Calu3 (cell line): ENCODE results near the gene CELA3A. TPM values are rescaled to one million over a fixed set of nuclear protein-coding genes. Genes with fewer than 3 reads are reported as not detected.

Experiments used
- BruUV-seq: library from RNA; stranded (reverse); fragments of 400-500 nt; replicated peaks from 2 replicates; lab custom pipeline; 2021; lab: Mats Ljungman, UMichigan
- CTCF ChIA-PET: fragments of 300-600 bp; sonication (Branson Sonifier 250); formaldehyde crosslinking; loops from one replicate; lab custom pipeline; 2022; ENCODE audit warnings: antibody characterized with exemption; lab: Charles Lee
- DNase-seq: peaks from one replicate; pipeline ENCODE4 v3.0.0; 2022
- H3K27ac Mint-ChIP-seq: one replicate; pipeline ENCODE4 v1.8.0; 2022; ENCODE audit warnings: mixed read lengths; ENCODE audit not compliant: unreplicated experiment
- H3K27me3 Mint-ChIP-seq: one replicate; pipeline ENCODE4 v1.8.0; 2022; ENCODE audit warnings: mixed read lengths; ENCODE audit not compliant: unreplicated experiment
- H3K36me3 Mint-ChIP-seq: one replicate; pipeline ENCODE4 v1.8.0; 2022; ENCODE audit warnings: mild to moderate bottlenecking, moderate library complexity, mixed read lengths; ENCODE audit not compliant: insufficient read depth, unreplicated experiment
- H3K4me1 Mint-ChIP-seq: one replicate; pipeline ENCODE4 v1.8.0; 2022; ENCODE audit warnings: mild to moderate bottlenecking, low read depth, mixed read lengths; ENCODE audit not compliant: unreplicated experiment
- H3K4me3 Mint-ChIP-seq: one replicate; pipeline ENCODE4 v1.8.0; 2022; ENCODE audit warnings: mild to moderate bottlenecking, low read depth, moderate library complexity, mixed read lengths; ENCODE audit not compliant: unreplicated experiment
- H3K9me3 Mint-ChIP-seq: one replicate; pipeline ENCODE4 v1.8.0; 2022; ENCODE audit warnings: low read depth, mixed read lengths; ENCODE audit not compliant: unreplicated experiment
- intact Hi-C: fragments of 100-400 bp; cut with micrococcal nuclease; formaldehyde crosslinking; loops from one replicate; pipeline ENCODE4 v1.10.0; 2022; ENCODE audit not compliant: unreplicated experiment
- total RNA-seq: library from RNA; stranded (reverse); gene quantifications from 2 replicates; pipeline ENCODE4 v1.2.3, GENCODE V29; 2022
- TF ChIP-seq, protein P1 (sequence below): fragments of 200-600 bp; IDR thresholded peaks from one replicate; pipeline ENCODE4 v1.8.0; 2022; ENCODE audit warnings: antibody characterized with exemption; ENCODE audit not compliant: unreplicated experiment

CELA3A gene
- total RNA-seq, 1 experiment from 2014 or later, result not detected

DNA sequence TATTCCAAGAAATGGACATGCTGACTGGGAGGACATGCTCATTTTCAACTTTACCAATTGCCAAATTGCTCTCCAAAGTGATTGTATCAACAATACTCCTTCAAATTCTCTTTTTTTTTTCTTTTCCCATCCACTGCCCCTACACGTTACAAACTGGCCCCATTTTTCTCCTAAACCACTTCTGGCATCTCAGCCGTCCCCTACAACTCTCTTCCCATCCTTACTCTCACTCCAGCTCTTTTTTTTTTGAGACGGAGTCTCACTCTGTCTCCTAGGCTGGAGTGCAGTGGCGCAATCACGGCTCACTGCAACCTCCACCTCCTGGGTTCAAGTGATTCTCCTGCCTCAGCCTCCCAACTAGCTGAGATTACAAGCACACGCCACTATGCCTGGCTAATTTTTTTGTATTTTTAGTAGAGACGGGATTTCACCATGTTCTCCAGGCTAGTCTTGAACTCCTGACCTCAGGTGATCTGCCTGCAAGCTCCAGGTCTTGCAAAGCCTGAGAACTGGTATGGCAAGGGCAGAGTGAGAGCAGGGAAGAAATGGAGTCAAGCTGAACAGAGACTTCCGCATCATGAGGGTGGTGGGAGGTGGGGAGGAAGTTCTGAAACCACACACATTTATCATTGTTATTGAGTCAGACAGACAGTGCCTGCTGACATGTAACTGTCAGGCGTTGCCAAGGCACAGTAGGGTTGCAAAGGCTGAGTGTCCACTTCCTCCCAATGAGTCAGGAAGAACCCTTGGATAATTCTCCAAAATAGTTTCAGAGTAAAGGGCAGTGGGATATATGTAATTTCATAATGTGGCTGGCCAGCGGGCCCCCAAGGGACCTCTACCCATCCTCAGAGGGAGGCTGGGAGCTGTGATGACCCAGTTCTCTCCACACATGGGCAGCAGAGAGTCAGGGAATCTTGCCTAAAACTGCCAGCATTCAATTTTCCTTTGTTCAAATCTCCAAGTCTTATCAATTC lies 17.4 kb downstream of the CELA3A start:
- intact Hi-C loops, result no loop called here
- CTCF ChIA-PET, result interaction anchor here (0.6 kb wide), 1 partner anchor 60 kb away, joined by 3 read pairs; no protein-coding TSS in a partner anchor

GRCh38 chr1:22021061-22021460 lies 19.6 kb downstream of the CELA3A start:
- Mint-ChIP-seq H3K36me3 (peaks cover 27% of the 10 kb centered on the region), H3K4me3 (no peak overlapping the region), H3K4me1 (peaks cover 26% of the 10 kb centered on the region), H3K27me3 (no peaks in the 10 kb centered on the region), H3K27ac (no peak overlapping the region), H3K9me3 (no peaks in the 10 kb centered on the region)
- DNase-seq, result no peak
- TF ChIP-seq, protein P1, sequence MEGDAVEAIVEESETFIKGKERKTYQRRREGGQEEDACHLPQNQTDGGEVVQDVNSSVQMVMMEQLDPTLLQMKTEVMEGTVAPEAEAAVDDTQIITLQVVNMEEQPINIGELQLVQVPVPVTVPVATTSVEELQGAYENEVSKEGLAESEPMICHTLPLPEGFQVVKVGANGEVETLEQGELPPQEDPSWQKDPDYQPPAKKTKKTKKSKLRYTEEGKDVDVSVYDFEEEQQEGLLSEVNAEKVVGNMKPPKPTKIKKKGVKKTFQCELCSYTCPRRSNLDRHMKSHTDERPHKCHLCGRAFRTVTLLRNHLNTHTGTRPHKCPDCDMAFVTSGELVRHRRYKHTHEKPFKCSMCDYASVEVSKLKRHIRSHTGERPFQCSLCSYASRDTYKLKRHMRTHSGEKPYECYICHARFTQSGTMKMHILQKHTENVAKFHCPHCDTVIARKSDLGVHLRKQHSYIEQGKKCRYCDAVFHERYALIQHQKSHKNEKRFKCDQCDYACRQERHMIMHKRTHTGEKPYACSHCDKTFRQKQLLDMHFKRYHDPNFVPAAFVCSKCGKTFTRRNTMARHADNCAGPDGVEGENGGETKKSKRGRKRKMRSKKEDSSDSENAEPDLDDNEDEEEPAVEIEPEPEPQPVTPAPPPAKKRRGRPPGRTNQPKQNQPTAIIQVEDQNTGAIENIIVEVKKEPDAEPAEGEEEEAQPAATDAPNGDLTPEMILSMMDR, result no peak
- BruUV-seq, result no TSS peak
- CTCF ChIA-PET, result interaction anchor here (0.7 kb wide), 1 partner anchor 38 kb away, joined by 4 read pairs; no protein-coding TSS in a partner anchor
- intact Hi-C loops, result no loop called here

More for the DNA sequence above, 17.4 kb downstream of the CELA3A start:
- H3K4me3 Mint-ChIP-seq, result no peak overlapping the region
- no TSS peak for BruUV-seq
- peak; percentile 72 for DNase-seq
- H3K9me3 Mint-ChIP-seq, result no peaks in the 10 kb centered on the region
- H3K27ac Mint-ChIP-seq, result peak overlapping the region; percentile 97
- peaks cover 19% of the 10 kb centered on the region for H3K36me3 Mint-ChIP-seq
- peaks cover 21% of the 10 kb centered on the region for H3K4me1 Mint-ChIP-seq
- TF ChIP-seq, protein P1, result no peak
- H3K27me3 Mint-ChIP-seq, result no peaks in the 10 kb centered on the region

DNA sequence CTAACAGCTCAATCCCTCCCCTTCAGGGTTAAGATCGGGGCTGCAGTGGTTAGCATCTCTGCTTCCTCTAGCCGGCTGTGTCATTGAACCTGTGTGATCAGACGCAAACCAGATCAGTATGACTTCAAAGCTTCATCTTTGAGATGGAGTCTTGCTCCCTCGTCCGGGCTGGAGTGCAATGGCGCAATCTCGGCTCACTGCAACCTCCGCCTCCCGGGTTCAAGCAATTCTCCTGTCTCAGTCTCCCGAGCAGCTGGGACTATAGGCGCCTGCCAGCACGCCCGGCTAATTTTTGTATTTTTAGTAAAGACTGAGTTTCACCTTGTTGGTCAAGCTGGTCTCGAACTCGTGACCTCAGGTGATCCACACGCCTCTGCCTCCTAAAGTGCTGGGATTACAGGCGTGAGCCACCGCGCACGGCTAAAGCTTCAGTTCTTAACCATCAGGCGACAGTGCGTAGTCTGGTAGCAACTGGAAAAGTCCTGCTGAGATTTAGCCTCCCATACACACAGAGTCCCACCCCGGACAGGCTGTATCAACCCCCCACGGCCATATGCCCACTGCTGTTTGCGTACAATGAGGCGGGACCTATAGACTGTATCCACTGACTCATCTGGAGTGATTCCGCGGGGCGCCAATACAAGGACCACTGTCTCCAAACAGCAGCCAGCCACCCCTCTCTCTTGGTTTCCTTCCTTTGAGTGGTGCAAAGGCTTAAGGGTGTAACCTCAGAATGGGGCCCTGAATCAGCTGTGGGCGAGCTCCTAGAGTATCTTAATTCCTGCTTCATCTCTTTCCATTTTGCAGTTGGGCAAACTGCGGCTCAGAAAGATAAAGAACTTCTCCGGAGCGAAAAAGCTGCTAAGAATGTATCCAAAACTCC lies 23.3 kb downstream of the CELA3A start:
- no peaks in the 10 kb centered on the region for H3K27me3 Mint-ChIP-seq
- H3K4me1 Mint-ChIP-seq, result peaks cover 17% of the 10 kb centered on the region
- TF ChIP-seq, protein P1, result no peak
- TSS peak; percentile 84 for BruUV-seq
- intact Hi-C loops, result no loop called here
- CTCF ChIA-PET, result interaction anchor here (0.7 to 2.0 kb wide), 3 partner anchors 15 to 93 kb away, joined by 3 to 6 read pairs (median 4); no protein-coding TSS in a partner anchor
- peaks cover 20% of the 10 kb centered on the region for H3K36me3 Mint-ChIP-seq
- H3K27ac Mint-ChIP-seq, result peak overlapping the region; percentile 82
- no peaks in the 10 kb centered on the region for H3K9me3 Mint-ChIP-seq
- peak overlapping the region; percentile 82 for H3K4me3 Mint-ChIP-seq
- DNase-seq, result no peak
